ENCODE results near the gene PDXP. TPM values are rescaled to one million over a fixed set of nuclear protein-coding genes. Genes with fewer than 3 reads are reported as not detected.

The PDXP gene
- total and polyA plus RNA-seq, 2 experiments from 2014 or later, result 15.0 to 55.6 TPM

- peaks cover 19% of the 10 kb centered on the region; the same call in 1 of the 2 replicates for H3F3A ChIP-seq (replicated peaks; ENCODE audit: low read depth)
- no peaks in the 10 kb centered on the region; the same call in 1 of the 2 replicates for H4K20me1 ChIP-seq (replicated peaks; ENCODE audit: insufficient read depth)
- TF ChIP-seq ETS1 (IDR thresholded peaks at IDR 0.05) (no peak), CTCF (conservative IDR thresholded peaks at IDR 0.05; ENCODE audit: low read depth in 2 of 2) (no peak)
- no peak overlapping the region for H3K27ac ChIP-seq (ENCODE audit: low read depth)
- H3K4me1 ChIP-seq (ENCODE audit: insufficient read depth), result peaks cover 11% of the 10 kb centered on the region; the same call in 1 of the 2 replicates
- H3K4me2 ChIP-seq, result peak overlapping the region; percentile 86
- ATAC-seq (no peak), DNase-seq (ENCODE audit: low spot score) (no peak)
- Mint-ChIP-seq H3K4me1 (peaks cover 17% of the 10 kb centered on the region), H3K27me3 (ENCODE audit: insufficient read depth, low read depth, poor library complexity) (peaks cover 6% of the 10 kb centered on the region), H3K36me3 (ENCODE audit: low read depth) (no peaks in the 10 kb centered on the region), H3K4me3 (peak overlapping the region; percentile 79), H3K9me3 (no peaks in the 10 kb centered on the region), H3K27ac (no peak overlapping the region)
- H3K9me2 ChIP-seq (ENCODE audit: insufficient read depth), result no peaks in the 10 kb centered on the region
- H3K27me3 ChIP-seq (ENCODE audit: insufficient read depth), result no peaks in the 10 kb centered on the region
- H3K36me3 ChIP-seq (ENCODE audit: insufficient read depth), result no peaks in the 10 kb centered on the region
- H3K4me3 ChIP-seq, result peak overlapping the region; percentile 55
- no peaks in the 10 kb centered on the region for H3K79me2 ChIP-seq (replicated peaks; ENCODE audit: insufficient read depth)
- H2AFZ ChIP-seq, result peak overlapping the region; percentile 78
These were observed 19.0 kb downstream of the PDXP start for GRCh38 chr22:37677493-37677974.

- no peaks in the 10 kb centered on the region; the same call in 1 of the 2 replicates for H4K20me1 ChIP-seq (replicated peaks; ENCODE audit: insufficient read depth)
- H3K27me3 ChIP-seq (ENCODE audit: insufficient read depth), result no peaks in the 10 kb centered on the region
- no peak overlapping the region for H3K4me2 ChIP-seq
- H3K4me1 Mint-ChIP-seq, result peaks cover 17% of the 10 kb centered on the region
- H3K27me3 Mint-ChIP-seq (ENCODE audit: insufficient read depth, low read depth, poor library complexity), result peaks cover 6% of the 10 kb centered on the region
- no peak overlapping the region for H2AFZ ChIP-seq
- no peaks in the 10 kb centered on the region for H3K9me3 Mint-ChIP-seq
- H3K27ac ChIP-seq (ENCODE audit: low read depth), result no peak overlapping the region
- no peaks in the 10 kb centered on the region for H3K79me2 ChIP-seq (replicated peaks; ENCODE audit: insufficient read depth)
- no peaks in the 10 kb centered on the region for H3K36me3 ChIP-seq (ENCODE audit: insufficient read depth)
- H3F3A ChIP-seq (replicated peaks; ENCODE audit: low read depth), result peaks cover 19% of the 10 kb centered on the region; the same call in 1 of the 2 replicates
- no peak overlapping the region for H3K4me3 ChIP-seq
- H3K4me3 Mint-ChIP-seq, result no peak overlapping the region
- no peaks in the 10 kb centered on the region for H3K36me3 Mint-ChIP-seq (ENCODE audit: low read depth)
- DNase-seq (ENCODE audit: low spot score), result no peak
- H3K4me1 ChIP-seq (ENCODE audit: insufficient read depth), result peaks cover 11% of the 10 kb centered on the region; the same call in 1 of the 2 replicates
- H3K9me2 ChIP-seq (ENCODE audit: insufficient read depth), result no peaks in the 10 kb centered on the region
- H3K27ac Mint-ChIP-seq, result no peak overlapping the region
- ATAC-seq, result no peak
- TF ChIP-seq ZNF331 (CRISPR knock-in tag; IDR thresholded peaks at IDR 0.05; ENCODE audit: low read depth) (no peak), CREB1 (CRISPR knock-in tag; IDR thresholded peaks at IDR 0.05; ENCODE audit: low read depth) (no peak), JUNB (IDR thresholded peaks at IDR 0.05; ENCODE audit: unreplicated experiment) (no peak), CTCF (conservative IDR thresholded peaks at IDR 0.05; ENCODE audit: low read depth in 2 of 2) (no peak), ZNF114 (CRISPR knock-in tag; IDR thresholded peaks at IDR 0.05) (no peak), NANOG (IDR thresholded peaks at IDR 0.05; ENCODE audit: borderline replicate concordance) (no peak), REST (IDR thresholded peaks at IDR 0.05; ENCODE audit: unreplicated experiment) (no peak), EZH2phosphoT487 (IDR thresholded peaks at IDR 0.05; ENCODE audit: unreplicated experiment) (no peak), POLR2AphosphoS5 (IDR thresholded peaks at IDR 0.05; ENCODE audit: low read depth) (no peak), STAT1 (IDR thresholded peaks at IDR 0.05; ENCODE audit: unreplicated experiment) (no peak), ETS1 (IDR thresholded peaks at IDR 0.05) (no peak)
These were observed 19.8 kb downstream of the PDXP start for GRCh38 chr22:37678372-37678771.

Measured in GM23338 (cell line).